OCI-LY7 (cell line): Measurements from ENCODE around the gene AHNAK2. TPM values are rescaled to one million over a fixed set of nuclear protein-coding genes. Genes with fewer than 3 reads are reported as not detected.

Experiments
- BruUV-seq: library from RNA; stranded (reverse); fragments of 400-500 nt; replicated peaks from 2 replicates; lab custom pipeline; 2021; lab: Mats Ljungman, UMichigan
- CTCF ChIA-PET: fragments of 300-600 bp; sonication (Branson Sonifier 250); formaldehyde crosslinking; loops from one replicate; lab custom pipeline; 2022; ENCODE audit warnings: antibody characterized with exemption; ENCODE audit not compliant: unreplicated experiment; lab: Charles Lee
- POLR2A ChIA-PET: fragments of 300-600 bp; sonication (Branson Sonifier 250); formaldehyde crosslinking; loops from one replicate; lab custom pipeline; 2022; ENCODE audit warnings: antibody characterized with exemption; lab: Charles Lee
- DNase-seq: peaks from one replicate; pipeline ENCODE4 v3.0.0-alpha.2; 2015; ENCODE audit warnings: low spot score
- H2AFZ ChIP-seq: fragments of 200-600 bp; sonication (generic), shearing (Covaris generic); 2 replicates; pipeline ENCODE4 v1.6.1; 2014; ENCODE audit warnings: mild to moderate bottlenecking, antibody characterized with exemption, low read length, moderate library complexity
- H3K27ac ChIP-seq: fragments of 200-600 bp; sonication (generic); 2 replicates; pipeline ENCODE4 v1.5.1; 2014; ENCODE audit warnings: mixed run types, low read depth, mild to moderate bottlenecking, moderate library complexity, low read length, inconsistent platforms; ENCODE audit not compliant: poor library complexity, severe bottlenecking
- H3K36me3 ChIP-seq: fragments of 200-600 bp; sonication (generic); 2 replicates; pipeline ENCODE4 v1.6.1; 2014; ENCODE audit warnings: mild to moderate bottlenecking, antibody characterized with exemption, low read length, moderate library complexity, mixed read lengths; ENCODE audit not compliant: insufficient read depth
- H3K4me1 ChIP-seq: fragments of 200-600 bp; sonication (generic); 2 replicates; pipeline ENCODE4 v1.5.1; 2014; ENCODE audit warnings: mild to moderate bottlenecking, low read length; ENCODE audit not compliant: insufficient read depth, poor library complexity, severe bottlenecking
- H3K4me2 ChIP-seq: fragments of 200-600 bp; sonication (generic); 2 replicates; pipeline ENCODE4 v1.6.1; 2014; ENCODE audit warnings: mild to moderate bottlenecking, low read length
- H3K4me3 ChIP-seq: fragments of 200-600 bp; sonication (generic); 2 replicates; pipeline ENCODE4 v1.5.1; 2014; ENCODE audit warnings: mild to moderate bottlenecking, low read depth, low read length; ENCODE audit not compliant: poor library complexity, severe bottlenecking
- H3K79me2 ChIP-seq: fragments of 200-600 bp; sonication (generic); 2 replicates; pipeline ENCODE4 v1.6.1; 2016; ENCODE audit warnings: low read depth, mild to moderate bottlenecking, low read length, moderate library complexity, mixed read lengths; ENCODE audit not compliant: insufficient read depth
- H3K9me2 ChIP-seq: fragments of 200-600 bp; sonication (generic); 2 replicates; pipeline ENCODE4 v1.6.1; 2016; ENCODE audit warnings: mild to moderate bottlenecking, low read length, mixed read lengths; ENCODE audit not compliant: insufficient read depth
- H3K9me3 ChIP-seq: fragments of 200-600 bp; sonication (generic); 2 replicates; pipeline ENCODE4 v1.6.1; 2014; ENCODE audit warnings: mild to moderate bottlenecking, mixed run types, low read length, mixed read lengths
- H4K20me1 ChIP-seq: fragments of 200-600 bp; sonication (generic); 2 replicates; pipeline ENCODE4 v1.6.1; 2014; ENCODE audit warnings: mild to moderate bottlenecking, antibody characterized with exemption, low read length, moderate library complexity, mixed read lengths; ENCODE audit not compliant: insufficient read depth
- EZH2phosphoT487 ChIP-seq: fragments of 200-600 bp; sonication (generic); IDR thresholded peaks from 2 replicates; pipeline ENCODE4 v1.6.1; 2018; ENCODE audit warnings: low read depth, borderline replicate concordance, mild to moderate bottlenecking, mixed run types, antibody characterized with exemption, low read length, moderate library complexity, mixed read lengths
- intact Hi-C: fragments of 100-400 bp; cut with micrococcal nuclease; formaldehyde crosslinking; loops from one replicate; pipeline ENCODE4 v1.10.0; 2022; ENCODE audit not compliant: unreplicated experiment
- total RNA-seq, 2 experiments: library from RNA; depleted of rRNA in 1 of 2; stranded (reverse); fragments of >200 nt in 1 of 2; shearing (Covaris generic) in 1 of 2; gene quantifications; 2 replicates each; pipeline ENCODE4 v1.2.3, GENCODE V29; 2014 to 2022
- TF ChIP-seq, protein P1 (sequence below): fragments of 200-600 bp; sonication (generic); conservative IDR thresholded peaks from 2 replicates; pipeline ENCODE4 v1.5.1; 2014; ENCODE audit warnings: mild to moderate bottlenecking, antibody characterized with exemption, low read length, moderate library complexity, mixed read lengths

Gene AHNAK2
- total RNA-seq, 2 experiments from 2014 or later = 0.61 TPM; not detected in 1

DNA sequence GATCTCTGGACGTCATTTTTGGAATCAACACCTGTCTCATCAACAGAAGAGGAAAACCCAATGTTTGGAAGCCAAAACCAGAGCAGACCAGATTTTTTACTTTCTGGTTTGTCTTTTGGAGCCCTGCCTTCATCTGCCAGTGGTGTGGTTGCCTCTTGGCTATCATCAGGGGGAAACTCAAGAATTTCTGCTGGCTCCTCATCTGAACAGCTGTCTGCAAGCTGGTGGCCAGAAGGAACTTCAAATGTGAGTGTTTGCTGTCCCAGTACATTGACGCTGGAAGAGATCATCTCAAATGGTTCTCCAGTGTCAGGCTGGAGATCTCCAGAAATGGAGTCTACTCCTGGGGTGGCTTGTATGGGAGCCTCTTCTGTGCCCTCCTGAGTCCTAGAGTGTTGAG, 39.7 kb downstream of the AHNAK2 start:
- TF ChIP-seq, protein P1, sequence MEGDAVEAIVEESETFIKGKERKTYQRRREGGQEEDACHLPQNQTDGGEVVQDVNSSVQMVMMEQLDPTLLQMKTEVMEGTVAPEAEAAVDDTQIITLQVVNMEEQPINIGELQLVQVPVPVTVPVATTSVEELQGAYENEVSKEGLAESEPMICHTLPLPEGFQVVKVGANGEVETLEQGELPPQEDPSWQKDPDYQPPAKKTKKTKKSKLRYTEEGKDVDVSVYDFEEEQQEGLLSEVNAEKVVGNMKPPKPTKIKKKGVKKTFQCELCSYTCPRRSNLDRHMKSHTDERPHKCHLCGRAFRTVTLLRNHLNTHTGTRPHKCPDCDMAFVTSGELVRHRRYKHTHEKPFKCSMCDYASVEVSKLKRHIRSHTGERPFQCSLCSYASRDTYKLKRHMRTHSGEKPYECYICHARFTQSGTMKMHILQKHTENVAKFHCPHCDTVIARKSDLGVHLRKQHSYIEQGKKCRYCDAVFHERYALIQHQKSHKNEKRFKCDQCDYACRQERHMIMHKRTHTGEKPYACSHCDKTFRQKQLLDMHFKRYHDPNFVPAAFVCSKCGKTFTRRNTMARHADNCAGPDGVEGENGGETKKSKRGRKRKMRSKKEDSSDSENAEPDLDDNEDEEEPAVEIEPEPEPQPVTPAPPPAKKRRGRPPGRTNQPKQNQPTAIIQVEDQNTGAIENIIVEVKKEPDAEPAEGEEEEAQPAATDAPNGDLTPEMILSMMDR = no peak
- no peak for TF ChIP-seq EZH2phosphoT487
- H4K20me1 ChIP-seq = no peaks in the 10 kb centered on the region
- no peak overlapping the region for H3K4me3 ChIP-seq
- no peak overlapping the region for H3K4me2 ChIP-seq
- H3K4me1 ChIP-seq = no peaks in the 10 kb centered on the region
- no TSS peak for BruUV-seq
- H3K9me3 ChIP-seq = no peaks in the 10 kb centered on the region
- H2AFZ ChIP-seq = no peak overlapping the region
- intact Hi-C loops = no loop called here
- H3K36me3 ChIP-seq = no peaks in the 10 kb centered on the region
- ChIA-PET POLR2A (no interaction called here), CTCF (no interaction called here)
- no peak for DNase-seq
- H3K9me2 ChIP-seq = no peaks in the 10 kb centered on the region
- H3K79me2 ChIP-seq = no peaks in the 10 kb centered on the region
- no peak overlapping the region for H3K27ac ChIP-seq

DNA sequence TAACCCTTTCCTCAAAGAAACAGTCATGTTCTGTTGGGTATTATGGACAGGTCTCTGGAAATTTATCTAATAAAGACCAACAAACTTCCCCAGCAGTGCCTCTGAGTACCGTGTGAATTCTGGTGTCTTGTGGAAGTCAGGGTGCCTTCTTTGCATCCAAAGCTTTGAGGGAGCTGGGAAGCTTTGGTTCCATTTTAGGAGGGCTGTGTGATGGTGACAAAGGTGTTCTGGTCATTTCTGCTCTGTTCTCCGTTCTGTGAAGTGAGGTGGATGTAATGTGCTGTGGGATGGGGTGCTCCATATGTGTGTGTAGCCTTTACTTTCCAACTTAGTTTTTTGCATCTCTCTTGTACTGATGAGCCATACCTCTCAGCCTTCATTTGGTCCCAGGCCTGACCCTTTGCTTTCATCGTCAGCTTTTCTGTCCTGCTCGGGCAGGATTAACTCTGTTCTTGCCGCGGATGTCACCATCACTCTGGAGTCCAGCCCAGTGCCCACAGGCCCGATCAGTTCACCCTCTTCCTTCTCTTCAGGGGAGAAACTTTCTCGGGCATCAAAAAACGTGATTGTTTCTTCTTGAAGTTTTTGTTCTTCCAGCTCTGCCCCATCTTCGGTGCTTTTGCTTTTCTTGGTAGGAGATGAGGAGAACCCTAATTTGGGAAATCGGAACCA, 40.3 kb downstream of the AHNAK2 start:
- CTCF ChIA-PET = no interaction called here
- Histone ChIP-seq H4K20me1 (no peaks in the 10 kb centered on the region), H3K27ac (no peak overlapping the region), H3K4me2 (no peak overlapping the region), H3K9me2 (no peaks in the 10 kb centered on the region), H3K36me3 (no peaks in the 10 kb centered on the region), H3K9me3 (no peaks in the 10 kb centered on the region), H3K4me1 (no peaks in the 10 kb centered on the region), H2AFZ (no peak overlapping the region), H3K4me3 (no peak overlapping the region), H3K79me2 (no peaks in the 10 kb centered on the region)
- no TSS peak for BruUV-seq
- intact Hi-C loops = no loop called here
- TF ChIP-seq, protein P1 = no peak
- TF ChIP-seq EZH2phosphoT487 = no peak
- no peak for DNase-seq
- POLR2A ChIA-PET = no interaction called here

DNA sequence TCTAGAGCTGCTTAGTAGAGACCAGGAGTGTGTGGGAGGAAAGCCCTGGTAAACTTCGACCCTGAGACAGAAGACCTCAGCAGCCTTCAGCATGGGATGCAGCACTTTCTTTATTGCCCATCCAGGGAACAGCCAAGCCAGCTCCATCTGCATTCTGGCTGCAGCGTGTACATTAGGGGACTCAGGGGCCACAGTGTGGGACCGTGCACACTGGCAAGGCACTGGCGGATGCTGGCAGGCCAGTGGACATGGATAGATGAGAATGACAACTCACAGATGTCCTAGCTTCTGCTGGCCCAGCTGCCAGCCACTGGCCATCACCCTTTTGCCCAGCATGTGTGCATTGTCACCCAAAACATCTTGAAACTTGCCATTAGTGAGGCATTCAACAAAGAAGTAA, 41.0 kb downstream of the AHNAK2 start:
- H3K4me3 ChIP-seq = no peak overlapping the region
- ChIA-PET POLR2A (no interaction called here), CTCF (no interaction called here)
- no peak overlapping the region for H3K27ac ChIP-seq
- no peak overlapping the region for H2AFZ ChIP-seq
- H3K4me1 ChIP-seq = no peaks in the 10 kb centered on the region
- H3K79me2 ChIP-seq = no peaks in the 10 kb centered on the region
- TF ChIP-seq EZH2phosphoT487 = no peak
- TF ChIP-seq, protein P1 = no peak
- H4K20me1 ChIP-seq = no peaks in the 10 kb centered on the region
- H3K9me3 ChIP-seq = no peaks in the 10 kb centered on the region
- intact Hi-C loops = no loop called here
- no peaks in the 10 kb centered on the region for H3K9me2 ChIP-seq
- BruUV-seq = no TSS peak
- H3K36me3 ChIP-seq = no peaks in the 10 kb centered on the region
- DNase-seq = no peak
- no peak overlapping the region for H3K4me2 ChIP-seq
